IMR-90 (cell line): ENCODE results near the gene MEX3A. TPM values are rescaled to one million over a fixed set of nuclear protein-coding genes. Genes with fewer than 3 reads are reported as not detected.

Experiments used
- ATAC-seq: fragments of 200-7000 bp; cut with Tn5 transposase; 2 replicates; pipeline ENCODE4 v1.9.1; 2020; ENCODE audit warnings: low read depth, mild to moderate bottlenecking, moderate library complexity
- BruUV-seq: library from RNA; stranded (reverse); fragments of 400-500 nt; replicated peaks from 2 replicates; lab custom pipeline; 2021; lab: Mats Ljungman, UMichigan
- CTCF ChIA-PET: fragments of 300-600 bp; formaldehyde crosslinking; extraction: SDS; loops from one replicate; lab custom pipeline; 2021; ENCODE audit warnings: antibody characterized with exemption; lab: Yijun Ruan, JAX
- POLR2A ChIA-PET: fragments of 300-600 bp; sonication (Branson Sonifier 250); formaldehyde crosslinking; loops from one replicate; lab custom pipeline; 2022; ENCODE audit warnings: antibody characterized with exemption; ENCODE audit not compliant: unreplicated experiment; lab: Charles Lee
- DNase-seq: peaks from one replicate; pipeline ENCODE4 v3.0.0; 2013
- H2AFZ ChIP-seq: replicated peaks from 2 replicates; pipeline ENCODE3; 2013; ENCODE audit warnings: low read length, mild to moderate bottlenecking; ENCODE audit not compliant: poor library complexity
- H2AK5ac ChIP-seq: 2 replicates; pipeline ENCODE4 v1.6.1; 2013; ENCODE audit warnings: low read depth, low read length, inconsistent platforms
- H2AK9ac ChIP-seq: replicated peaks from 2 replicates; pipeline ENCODE3; 2013; ENCODE audit warnings: mild to moderate bottlenecking, low read depth, low read length, moderate library complexity; ENCODE audit not compliant: poor library complexity
- H2BK120ac ChIP-seq: 2 replicates; pipeline ENCODE4 v1.6.1; 2013; ENCODE audit warnings: low read depth, low read length, inconsistent platforms
- H2BK15ac ChIP-seq: 3 replicates; pipeline ENCODE4 v1.6.1; 2013; ENCODE audit warnings: low read depth, low read length, inconsistent platforms
- H2BK20ac ChIP-seq: 2 replicates; pipeline ENCODE4 v1.6.1; 2013; ENCODE audit warnings: low read depth, mild to moderate bottlenecking, inconsistent platforms, low read length, moderate library complexity
- H2BK5ac ChIP-seq: 2 replicates; pipeline ENCODE4 v1.6.1; 2013; ENCODE audit warnings: mild to moderate bottlenecking, low read depth, low read length, inconsistent platforms; ENCODE audit not compliant: poor library complexity, severe bottlenecking
- H3K14ac ChIP-seq: replicated peaks from 2 replicates; pipeline ENCODE4 v1.6.1; 2013; ENCODE audit warnings: low read depth, low read length, inconsistent platforms
- H3K18ac ChIP-seq: 2 replicates; pipeline ENCODE4 v1.6.1; 2013; ENCODE audit warnings: low read depth, low read length, control low read depth
- H3K23ac ChIP-seq: 2 replicates; pipeline ENCODE4 v1.6.1; 2013; ENCODE audit warnings: low read depth, low read length, inconsistent platforms
- H3K27ac ChIP-seq: 2 replicates; pipeline ENCODE4 v1.5.1; 2013; ENCODE audit warnings: mild to moderate bottlenecking, control low read depth, low read length; ENCODE audit not compliant: insufficient read depth
- H3K27me3 ChIP-seq: 2 replicates; pipeline ENCODE4 v1.6.1; 2013; ENCODE audit warnings: low read length; ENCODE audit not compliant: control insufficient read depth, insufficient read depth
- H3K36me3 ChIP-seq: 2 replicates; pipeline ENCODE4 v1.6.1; 2013; ENCODE audit warnings: low read length, mixed read lengths; ENCODE audit not compliant: control insufficient read depth, insufficient read depth
- H3K4ac ChIP-seq: 2 replicates; pipeline ENCODE4 v1.6.1; 2013; ENCODE audit warnings: low read depth, low read length, inconsistent platforms
- H3K4me1 ChIP-seq: 2 replicates; pipeline ENCODE4 v1.6.1; 2013; ENCODE audit warnings: low read length, mixed read lengths; ENCODE audit not compliant: control insufficient read depth, insufficient read depth
- H3K4me2 ChIP-seq: 2 replicates; pipeline ENCODE4 v1.6.1; 2013; ENCODE audit warnings: low read depth, mild to moderate bottlenecking, control low read depth, low read length, moderate library complexity
- H3K4me3 ChIP-seq: 2 replicates; pipeline ENCODE4 v1.5.1; 2013; ENCODE audit warnings: low read depth, mild to moderate bottlenecking, control low read depth, low read length, moderate library complexity; ENCODE audit not compliant: insufficient read depth
- H3K56ac ChIP-seq: 2 replicates; pipeline ENCODE4 v1.6.1; 2013; ENCODE audit warnings: low read length, inconsistent platforms; ENCODE audit not compliant: insufficient read depth; ENCODE audit errors: extremely low read depth
- H3K79me1 ChIP-seq, 2 experiments: 2 replicates each; pipeline ENCODE4 v1.6.1; 2013; ENCODE audit warnings: low read length in 2 of 2, inconsistent platforms in 1 of 2, low read depth in 1 of 2
- H3K9ac ChIP-seq: 2 replicates; pipeline ENCODE4 v1.6.1; 2013; ENCODE audit warnings: low read depth, low read length, control low read depth
- H3K9me1 ChIP-seq: 2 replicates; pipeline ENCODE4 v1.6.1; 2013; ENCODE audit warnings: low read length, inconsistent platforms; ENCODE audit not compliant: insufficient read depth
- H3K9me3 ChIP-seq: 2 replicates; pipeline ENCODE4 v1.6.1; 2013; ENCODE audit warnings: low read length; ENCODE audit not compliant: control insufficient read depth, insufficient read depth
- H4K20me1 ChIP-seq: 2 replicates; pipeline ENCODE4 v1.6.1; 2013; ENCODE audit warnings: low read length, inconsistent platforms; ENCODE audit not compliant: insufficient read depth
- H4K5ac ChIP-seq: 2 replicates; pipeline ENCODE4 v1.6.1; 2013; ENCODE audit warnings: mild to moderate bottlenecking, low read depth, low read length, control low read depth
- H4K8ac ChIP-seq, 2 experiments: 2 replicates each; pipeline ENCODE4 v1.6.1; 2013; ENCODE audit warnings: low read depth in 2 of 2, low read length in 2 of 2, control low read depth in 1 of 2, inconsistent platforms in 1 of 2
- H4K91ac ChIP-seq: 2 replicates; pipeline ENCODE4 v1.6.1; 2013; ENCODE audit warnings: low read depth, low read length, inconsistent platforms; ENCODE audit not compliant: insufficient read depth
- BHLHE40 ChIP-seq: fragments of 150-350 bp; IDR thresholded peaks from 2 replicates; pipeline ENCODE4 v1.6.1; 2016; ENCODE audit warnings: mild to moderate bottlenecking, low read depth, low read length
- CHD1 ChIP-seq: IDR thresholded peaks from 2 replicates; pipeline ENCODE4 v1.6.1; 2012; ENCODE audit warnings: low read depth, low read length, improper control_type of control experiment
- CTCF ChIP-seq: conservative IDR thresholded peaks from 2 replicates; pipeline ENCODE4 v1.5.1; 2012; ENCODE audit warnings: mild to moderate bottlenecking, low read depth, low read length, improper control_type of control experiment
- ELK1 ChIP-seq: fragments of 150-350 bp; IDR thresholded peaks from 2 replicates; pipeline ENCODE4 v1.6.1; 2016; ENCODE audit warnings: low read depth, mild to moderate bottlenecking, low read length, moderate library complexity, borderline replicate concordance
- MAZ ChIP-seq: IDR thresholded peaks from 2 replicates; pipeline ENCODE4 v1.6.1; 2012; ENCODE audit warnings: low read depth, mild to moderate bottlenecking, low read length, improper control_type of control experiment, moderate library complexity, borderline replicate concordance
- NFE2L2 ChIP-seq: fragments of 150-350 bp; IDR thresholded peaks from 2 replicates; pipeline ENCODE4 v1.6.1; 2016; ENCODE audit warnings: low read depth, mild to moderate bottlenecking, low read length
- POLR2A ChIP-seq: IDR thresholded peaks from 2 replicates; pipeline ENCODE4 v1.6.1; 2012; ENCODE audit warnings: mild to moderate bottlenecking, low read depth, low read length
- RAD21 ChIP-seq: IDR thresholded peaks from 2 replicates; pipeline ENCODE4 v1.6.1; 2012; ENCODE audit warnings: low read length, improper control_type of control experiment
- RCOR1 ChIP-seq: IDR thresholded peaks from 2 replicates; pipeline ENCODE4 v1.6.1; 2012; ENCODE audit warnings: mild to moderate bottlenecking, low read length, improper control_type of control experiment; ENCODE audit not compliant: insufficient replicate concordance
- RFX5 ChIP-seq: IDR thresholded peaks from 2 replicates; pipeline ENCODE4 v1.8.0; 2012; ENCODE audit warnings: low read depth, mild to moderate bottlenecking, low read length, moderate library complexity
- SMC3 ChIP-seq: fragments of 150-350 bp; IDR thresholded peaks from 2 replicates; pipeline ENCODE4 v1.6.1; 2016; ENCODE audit warnings: low read depth, mild to moderate bottlenecking, antibody characterized with exemption, low read length, moderate library complexity
- USF2 ChIP-seq: fragments of 150-350 bp; IDR thresholded peaks from 2 replicates; pipeline ENCODE4 v1.6.1; 2017; ENCODE audit warnings: mild to moderate bottlenecking, antibody characterized with exemption, low read length, low read depth
- WGBS, 2 experiments: methylation state at CpG; one replicate each; pipeline versions ENCODE4 v1.1.5 to v1.1.7; 2013; ENCODE audit warnings: missing lambda C conversion rate in 2 of 2; ENCODE audit not compliant: insufficient read length in 1 of 2; ENCODE audit errors: extremely low coverage in 2 of 2; 5-methylcytosine and 5-hydroxymethylcytosine counted together
- dilution Hi-C: fragments of 300-500 bp; cut with HindIII; formaldehyde crosslinking; loops from one replicate; pipeline ENCODE4 v1.14.3; 2018; ENCODE audit warnings: low sequenced_read_pairs; ENCODE audit not compliant: unreplicated experiment
- in situ Hi-C: fragments of 300-500 bp; cut with MboI; formaldehyde crosslinking; loops from 3 replicates; pipeline ENCODE4 v1.14.3; 2019; ENCODE audit warnings: low sequenced_read_pairs, inconsistent platforms, mixed read lengths
- intact Hi-C: fragments of 100-400 bp; cut with micrococcal nuclease; formaldehyde crosslinking; loops from 2 replicates; pipeline ENCODE4 v1.10.0; 2022
- polyA plus RNA-seq, 3 experiments: library from polyadenylated mRNA; depleted of rRNA; stranded (reverse); fragments of >200 nt; gene quantifications; 2 replicates each; pipeline ENCODE4 v1.2.3, GENCODE V29; 2012; ENCODE audit warnings: low replicate concordance in 1 of 3
- total RNA-seq: library from RNA; depleted of rRNA; stranded (reverse); fragments of >200 nt; gene quantifications from 2 replicates; pipeline ENCODE4 v1.2.3, GENCODE V29; 2012

Gene MEX3A
- total and polyA plus RNA-seq, 2 of the 4 experiments (the other 2 are of a cell fraction) = 2.3 to 9.0 TPM

- H4K5ac ChIP-seq = peak within 1 kb of the TSS; percentile 82
- H3K79me1 ChIP-seq = peaks cover 30 to 69% of the 10 kb centered on the region in 2 experiments
- H3K27ac ChIP-seq = peak within 1 kb of the TSS; percentile 88
- H3K23ac ChIP-seq = peak within 1 kb of the TSS; percentile 98
- peak within 1 kb of the TSS; percentile 97 for H2AFZ ChIP-seq
- WGBS, 2 experiments = no CpG with 5 or more reads among the region's 49 CpGs
- H3K4me3 ChIP-seq = peak within 1 kb of the TSS; percentile 83
- DNase-seq (peak; percentile 81), ATAC-seq (peak; percentile 76)
- H3K4me2 ChIP-seq = peak within 1 kb of the TSS; percentile 95
- dilution Hi-C loops = no loop called here
- H3K9ac ChIP-seq = peak within 1 kb of the TSS; percentile 85
- H2AK9ac ChIP-seq = peak within 1 kb of the TSS; percentile 98
- peak within 1 kb of the TSS; percentile 98 for H3K4ac ChIP-seq
- peak; percentile 58 for TF ChIP-seq CTCF
- peak; percentile 95 for TF ChIP-seq MAZ
- TF ChIP-seq BHLHE40 = no peak
- TF ChIP-seq RFX5 = no peak
- TF ChIP-seq ELK1 = no peak
- no peak for TF ChIP-seq SMC3
- no peak for TF ChIP-seq USF2
- TF ChIP-seq CHD1 = no peak
- no peak for TF ChIP-seq POLR2A
- no peak for TF ChIP-seq NFE2L2
- TF ChIP-seq RCOR1 = no peak
- no peak; the same call in 1 of the 2 replicates for TF ChIP-seq RAD21
- H4K20me1 ChIP-seq = 0 out of 2 replicates have a peak, but pooled peaks cover 2% of the 10 kb centered on the region
- H3K9me3 ChIP-seq = no peaks in the 10 kb centered on the region
- H3K14ac ChIP-seq = peak within 1 kb of the TSS; percentile 93
- H2BK5ac ChIP-seq = peak within 1 kb of the TSS; percentile 84
- peaks cover 17% of the 10 kb centered on the region for H3K36me3 ChIP-seq
- peak within 1 kb of the TSS; percentile 93 for H2AK5ac ChIP-seq
- CTCF ChIA-PET = no interaction called here
- peaks cover 18% of the 10 kb centered on the region for H3K9me1 ChIP-seq
- BruUV-seq = no TSS peak
- H3K4me1 ChIP-seq = peaks cover 4% of the 10 kb centered on the region; the same call in 1 of the 2 replicates
- intact Hi-C loops = loop anchor here (1.0 to 2.0 kb wide), 2 partner anchors 27 to 28 kb away; partner anchors contain the start of gene MEX3A
- POLR2A ChIA-PET = no interaction called here
- H3K27me3 ChIP-seq = no peaks in the 10 kb centered on the region
- peak within 1 kb of the TSS; percentile 78 for H3K18ac ChIP-seq
- H2BK120ac ChIP-seq = peak within 1 kb of the TSS; percentile 77
- peak within 1 kb of the TSS; percentile 98 for H3K56ac ChIP-seq
- peak within 1 kb of the TSS; percentile 94 for H4K8ac ChIP-seq
- in situ Hi-C loops = no loop called here
- H2BK15ac ChIP-seq = peak within 1 kb of the TSS; percentile 7; the same call in 1 of the 3 replicates
- H2BK20ac ChIP-seq = no peak within 1 kb of the TSS
- H4K91ac ChIP-seq = peak within 1 kb of the TSS; percentile 96
These were observed 28.3 kb downstream of the MEX3A start, which contains the start of gene UBQLN4 for GRCh38 chr1:156053768-156054499. Gene UBQLN4 (minus strand): TSS chr1:156053798. CDS start chr1:156053701, 97 bp downstream.
